OCI-LY3 (cell line): ENCODE results near the gene TMEM218.

Experiments used
- H2AFZ ChIP-seq: fragments of 200-600, 300-600 bp; shearing (Covaris generic); 2 replicates; pipeline ENCODE4 v1.6.0; 2014; ENCODE audit warnings: antibody characterized with exemption, low read depth, low read length
- H3K27ac ChIP-seq: fragments of 200-600, 300-600 bp; sonication (generic); 2 replicates; pipeline ENCODE4 v1.5.1; 2014; ENCODE audit warnings: mild to moderate bottlenecking, low read length, moderate library complexity, mixed read lengths
- H3K27me3 ChIP-seq: fragments of 200-600, 300-600 bp; sonication (generic); 2 replicates; pipeline ENCODE4 v1.6.1; 2014; ENCODE audit warnings: low read depth, low read length, mixed read lengths
- H3K36me3 ChIP-seq: fragments of 200-600, 300-600 bp; sonication (generic); replicated peaks from 2 replicates; pipeline ENCODE3; 2014; ENCODE audit warnings: low read depth, low read length, mixed read lengths
- H3K4me1 ChIP-seq: fragments of 300-600, 200-600 bp; sonication (generic); 2 replicates; pipeline ENCODE4 v1.6.1; 2014; ENCODE audit warnings: low read length, mixed read lengths
- H3K4me2 ChIP-seq: fragments of 200-600, 300-600 bp; sonication (generic); 2 replicates; pipeline ENCODE4 v1.6.1; 2014; ENCODE audit warnings: low read length, mixed read lengths
- H3K4me3 ChIP-seq: fragments of 300-600, 200-600 bp; sonication (generic); 2 replicates; pipeline ENCODE4 v1.5.1; 2014; ENCODE audit warnings: antibody characterized with exemption, mild to moderate bottlenecking, low read length, moderate library complexity
- H3K79me2 ChIP-seq: fragments of 300-600, 200-600 bp; shearing (Covaris generic); 2 replicates; pipeline ENCODE4 v1.6.1; 2014; ENCODE audit warnings: mild to moderate bottlenecking, low read length, mixed read lengths
- H3K9ac ChIP-seq: fragments of 300-600, 200-600 bp; shearing (Covaris generic); 2 replicates; pipeline ENCODE4 v1.6.0; 2014; ENCODE audit warnings: mild to moderate bottlenecking, low read length, moderate library complexity
- H3K9me3 ChIP-seq: fragments of 200-600, 300-600 bp; shearing (Covaris generic); 2 replicates; pipeline ENCODE4 v1.6.1; 2014; ENCODE audit warnings: low read length, mixed read lengths; ENCODE audit not compliant: insufficient read depth
- H4K20me1 ChIP-seq: fragments of 200-600, 300-600 bp; sonication (generic); 2 replicates; pipeline ENCODE4 v1.6.1; 2016; ENCODE audit warnings: low read length, mixed read lengths; ENCODE audit not compliant: insufficient read depth
- CTCF ChIP-seq: fragments of 200-600, 300-600 bp; sonication (generic); IDR thresholded peaks from 2 replicates; pipeline ENCODE4 v1.5.1; 2014; ENCODE audit warnings: antibody characterized with exemption, low read length, low read depth
- EZH2phosphoT487 ChIP-seq: fragments of 200-600 bp; shearing (Covaris generic); IDR thresholded peaks from 2 replicates; pipeline ENCODE4 v1.6.1; 2018; ENCODE audit warnings: antibody characterized with exemption, mixed run types, low read depth

TMEM218 gene

GRCh38 chr11:125079151-125079877 is 32.1 kb downstream of the TMEM218 start:
- H2AFZ ChIP-seq: no peak overlapping the region
- no peaks in the 10 kb centered on the region for H3K27me3 ChIP-seq
- no peaks in the 10 kb centered on the region for H3K79me2 ChIP-seq
- TF ChIP-seq CTCF (no peak), EZH2phosphoT487 (no peak)
- no peak overlapping the region for H3K4me3 ChIP-seq
- H3K9ac ChIP-seq: no peak overlapping the region
- no peak overlapping the region for H3K4me2 ChIP-seq
- H3K27ac ChIP-seq: no peak overlapping the region
- H3K36me3 ChIP-seq: no peaks in the 10 kb centered on the region
- no peaks in the 10 kb centered on the region for H4K20me1 ChIP-seq
- H3K9me3 ChIP-seq: no peaks in the 10 kb centered on the region
- peaks cover under 1% of the 10 kb centered on the region; the same call in 1 of the 2 replicates for H3K4me1 ChIP-seq

- Histone ChIP-seq H3K4me2 (no peak overlapping the region), H3K79me2 (no peaks in the 10 kb centered on the region), H2AFZ (no peak overlapping the region), H3K9me3 (no peaks in the 10 kb centered on the region), H3K4me3 (no peak overlapping the region), H3K27me3 (no peaks in the 10 kb centered on the region), H3K36me3 (peaks cover under 1% of the 10 kb centered on the region), H4K20me1 (no peaks in the 10 kb centered on the region), H3K9ac (no peak overlapping the region), H3K27ac (no peak overlapping the region), H3K4me1 (peaks cover 7% of the 10 kb centered on the region)
- TF ChIP-seq EZH2phosphoT487 (no peak), CTCF (no peak)
Measured at GRCh38 chr11:125078516-125079140, 32.8 kb downstream of the TMEM218 start.

GRCh38 chr11:125078016-125078415 is 33.4 kb downstream of the TMEM218 start:
- H3K4me3 ChIP-seq: no peak overlapping the region
- no peaks in the 10 kb centered on the region for H3K27me3 ChIP-seq
- no peaks in the 10 kb centered on the region for H3K79me2 ChIP-seq
- no peak overlapping the region for H3K9ac ChIP-seq
- no peak overlapping the region for H3K27ac ChIP-seq
- no peaks in the 10 kb centered on the region for H4K20me1 ChIP-seq
- H2AFZ ChIP-seq: no peak overlapping the region
- no peak overlapping the region for H3K4me2 ChIP-seq
- TF ChIP-seq EZH2phosphoT487 (no peak), CTCF (no peak)
- H3K36me3 ChIP-seq: peaks cover 6% of the 10 kb centered on the region
- H3K4me1 ChIP-seq: peaks cover 13% of the 10 kb centered on the region
- H3K9me3 ChIP-seq: no peaks in the 10 kb centered on the region

GRCh38 chr11:125076378-125076945 is 35.0 kb downstream of the TMEM218 start:
- Histone ChIP-seq H3K9me3 (no peaks in the 10 kb centered on the region), H3K4me3 (no peak overlapping the region), H3K79me2 (no peaks in the 10 kb centered on the region), H2AFZ (no peak overlapping the region), H3K27me3 (no peaks in the 10 kb centered on the region), H3K4me1 (peaks cover 29% of the 10 kb centered on the region), H3K27ac (no peak overlapping the region), H4K20me1 (no peaks in the 10 kb centered on the region), H3K4me2 (no peak overlapping the region), H3K36me3 (peaks cover 8% of the 10 kb centered on the region), H3K9ac (no peak overlapping the region)
- TF ChIP-seq EZH2phosphoT487 (no peak), CTCF (no peak)
